RWPE2 (cell line): ENCODE data around the gene EXOC3L1.

Source experiments
- ATAC-seq: fragments of 200-7000 bp; cut with Tn5 transposase; 3 replicates; pipeline ENCODE4 v1.9.1; 2021; ENCODE audit warnings: low read depth
- DNase-seq: peaks from one replicate; pipeline ENCODE4 v3.0.0-alpha.2; 2020; ENCODE audit warnings: low spot score
- H3K27ac ChIP-seq: fragments of 450-650 bp; 2 replicates; pipeline ENCODE4 v1.5.1; 2017; ENCODE audit warnings: mild to moderate bottlenecking; ENCODE audit not compliant: poor library complexity, severe bottlenecking
- H3K27me3 ChIP-seq: fragments of 250-450 bp; sonication (Bioruptor Pico); 2 replicates; pipeline ENCODE4 v1.5.1; 2021; ENCODE audit warnings: mild to moderate bottlenecking, moderate library complexity; ENCODE audit not compliant: insufficient read depth, poor library complexity, severe bottlenecking
- H3K36me3 ChIP-seq: fragments of 250-450 bp; sonication (Bioruptor Pico); 2 replicates; pipeline ENCODE4 v1.5.1; 2020; ENCODE audit warnings: low read depth, mild to moderate bottlenecking, moderate library complexity
- H3K4me1 ChIP-seq: fragments of 250-450 bp; sonication (Bioruptor Pico); 2 replicates; pipeline ENCODE4 v1.5.1; 2021; ENCODE audit warnings: mild to moderate bottlenecking, moderate library complexity; ENCODE audit not compliant: insufficient read depth, poor library complexity, severe bottlenecking
- H3K4me3 ChIP-seq: fragments of 250-450 bp; sonication (Bioruptor Pico); 2 replicates; pipeline ENCODE4 v1.5.1; 2021; ENCODE audit warnings: mild to moderate bottlenecking, moderate library complexity; ENCODE audit not compliant: severe bottlenecking
- H3K9me3 ChIP-seq: fragments of 250-450 bp; sonication (Bioruptor Pico); 2 replicates; pipeline ENCODE4 v1.5.1; 2021; ENCODE audit warnings: mild to moderate bottlenecking, moderate library complexity; ENCODE audit not compliant: severe bottlenecking
- CTCF ChIP-seq: fragments of 450-650 bp; IDR thresholded peaks from one replicate; pipeline ENCODE4 v1.5.1; 2017; ENCODE audit warnings: mild to moderate bottlenecking, moderate library complexity; ENCODE audit not compliant: poor library complexity, severe bottlenecking

The EXOC3L1 gene

GRCh38 chr16:67164599-67165061 is 25.3 kb downstream of the EXOC3L1 start, which contains the start of gene HSF4:
HSF4 (plus strand) TSS chr16:67164745; CDS start chr16:67164812, 67 bp downstream.
- Histone ChIP-seq H3K27me3 (no peaks in the 10 kb centered on the region), H3K36me3 (no peaks in the 10 kb centered on the region), H3K9me3 (no peaks in the 10 kb centered on the region), H3K27ac (peak within 1 kb of the TSS; percentile 43), H3K4me3 (peak within 1 kb of the TSS; percentile 35), H3K4me1 (peaks cover 1% of the 10 kb centered on the region)
- no peak for TF ChIP-seq CTCF
- 0 out of 3 replicates have a peak, but pooled peaks have one; percentile 3 for ATAC-seq
- DNase-seq: no peak

GRCh38 chr16:67163999-67164558 is 25.9 kb downstream of the EXOC3L1 start:
- DNase-seq: no peak
- Histone ChIP-seq H3K4me1 (no peaks in the 10 kb centered on the region), H3K27me3 (no peaks in the 10 kb centered on the region), H3K4me3 (peak overlapping the region; percentile 35), H3K27ac (peak overlapping the region; percentile 43), H3K9me3 (no peaks in the 10 kb centered on the region), H3K36me3 (no peaks in the 10 kb centered on the region)
- TF ChIP-seq CTCF: no peak
- ATAC-seq: peak; percentile 6

DNA sequence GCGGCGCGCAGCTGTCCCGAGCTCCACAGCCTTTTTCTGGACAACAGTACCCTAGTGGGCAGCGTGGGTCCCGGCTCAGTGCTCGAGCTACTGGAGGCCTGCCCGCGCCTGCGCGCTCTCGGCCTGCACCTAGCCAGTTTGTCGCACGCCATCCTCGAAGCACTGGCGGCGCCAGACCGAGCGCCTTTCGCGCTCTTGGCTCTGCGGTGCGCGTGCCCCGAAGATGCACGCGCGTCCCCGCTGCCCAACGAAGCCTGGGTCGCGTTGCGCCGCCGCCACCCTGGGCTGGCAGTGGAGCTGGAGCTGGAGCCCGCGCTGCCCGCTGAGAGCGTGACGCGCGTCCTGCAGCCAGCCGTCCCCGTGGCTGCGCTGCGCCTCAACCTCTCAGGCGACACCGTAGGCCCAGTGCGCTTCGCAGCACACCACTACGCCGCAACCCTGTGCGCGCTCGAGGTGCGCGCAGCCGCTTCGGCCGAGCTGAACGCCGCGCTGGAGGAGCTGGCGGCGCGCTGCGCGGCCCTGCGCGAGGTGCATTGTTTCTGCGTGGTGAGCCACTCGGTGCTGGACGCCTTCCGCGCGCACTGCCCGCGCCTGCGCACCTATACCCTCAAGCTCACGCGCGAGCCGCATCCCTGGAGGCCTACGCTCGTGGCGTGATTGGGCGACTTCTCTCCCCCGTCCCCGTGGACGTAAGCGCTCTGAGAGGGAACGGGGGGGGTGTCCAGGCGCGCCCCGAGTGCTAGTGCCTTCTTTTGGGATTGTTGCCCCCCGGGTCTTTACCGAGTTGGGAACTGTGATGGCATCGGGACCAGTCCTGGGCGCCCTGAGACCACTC is 26.6 kb downstream of the EXOC3L1 start:
- ATAC-seq: peak; percentile 49
- no peaks in the 10 kb centered on the region for H3K27me3 ChIP-seq
- H3K36me3 ChIP-seq: no peaks in the 10 kb centered on the region
- TF ChIP-seq CTCF: peak; percentile 4
- peak; percentile 77 for DNase-seq
- peak overlapping the region; percentile 35 for H3K4me3 ChIP-seq
- H3K9me3 ChIP-seq: no peaks in the 10 kb centered on the region
- peak overlapping the region; percentile 43 for H3K27ac ChIP-seq
- no peaks in the 10 kb centered on the region for H3K4me1 ChIP-seq

DNA sequence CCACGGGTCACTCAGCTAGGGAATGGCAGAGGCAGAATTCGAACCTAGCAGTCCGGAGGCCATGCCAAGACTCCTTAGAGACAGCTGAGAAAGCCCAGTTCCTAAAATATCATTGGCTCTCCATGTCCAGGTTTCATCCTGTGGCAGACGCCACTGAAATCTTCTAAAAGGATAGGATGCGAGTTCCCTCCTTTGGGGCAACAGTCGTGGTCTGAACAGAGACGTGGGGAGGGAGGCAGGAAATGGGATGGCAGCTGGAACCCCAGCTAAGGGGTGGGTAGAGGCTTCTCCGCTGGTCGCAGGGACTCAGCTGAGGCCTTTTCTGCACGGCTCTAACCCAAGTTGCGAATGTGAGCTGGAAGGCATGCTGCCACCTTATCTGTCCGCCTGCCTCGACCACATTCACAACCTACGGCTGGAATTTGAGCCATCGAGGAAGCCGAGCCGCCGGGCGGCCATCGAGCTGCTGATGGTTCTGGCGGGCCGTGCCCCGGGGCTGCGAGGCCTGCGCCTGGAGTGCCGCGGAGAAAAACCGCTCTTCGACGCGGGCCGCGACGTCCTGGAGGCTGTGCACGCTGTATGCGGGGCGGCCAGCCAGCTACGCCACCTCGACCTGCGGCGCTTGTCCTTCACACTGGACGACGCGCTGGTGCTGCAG is 27.3 kb downstream of the EXOC3L1 start:
- no peak for TF ChIP-seq CTCF
- no peak for DNase-seq
- no peaks in the 10 kb centered on the region for H3K27me3 ChIP-seq

More for the DNA sequence above, 27.3 kb downstream of the EXOC3L1 start:
- ATAC-seq: no peak
- Histone ChIP-seq H3K9me3 (no peaks in the 10 kb centered on the region), H3K36me3 (no peaks in the 10 kb centered on the region), H3K4me3 (no peak overlapping the region), H3K4me1 (no peaks in the 10 kb centered on the region), H3K27ac (peak overlapping the region; percentile 43)
